Neural progenitor cell (in vitro differentiated cells): ENCODE data around the gene KCNN2.

Source experiments
- CTCF ChIP-seq: fragments of 200-600 bp; sonication (generic); IDR thresholded peaks from 2 replicates; pipeline ENCODE4 v1.5.1; 2017; ENCODE audit warnings: antibody characterized with exemption, mild to moderate bottlenecking
- EZH2phosphoT487 ChIP-seq: fragments of 200-600 bp; sonication (generic); IDR thresholded peaks from 2 replicates; pipeline ENCODE4 v1.6.1; 2017; ENCODE audit warnings: antibody characterized with exemption

DNA sequence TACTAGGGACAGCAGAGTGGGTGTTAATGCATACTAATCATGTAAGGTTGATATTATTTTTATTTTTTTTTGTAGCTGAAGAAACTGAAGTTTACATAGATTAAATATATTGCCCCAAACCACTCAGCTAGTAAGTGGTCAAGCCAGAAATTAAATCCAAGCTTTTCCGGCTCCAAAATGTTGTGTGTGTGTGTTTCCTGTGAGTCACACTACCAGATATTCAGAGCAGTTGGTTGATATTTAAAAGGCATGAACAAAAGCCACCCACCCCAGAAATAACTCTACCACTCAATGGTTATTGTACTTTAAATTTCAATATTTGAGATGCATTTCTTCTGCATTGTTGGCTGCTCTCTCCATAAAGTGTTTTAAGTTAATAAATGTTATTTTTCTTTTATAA lies 29.5 kb downstream of the KCNN2 start:
- TF ChIP-seq CTCF (no peak), EZH2phosphoT487 (no peak)
